Nephron (organoid): Measurements from ENCODE around the gene MAP4.

Experiments used
- H3K27ac Mint-ChIP-seq, 3 experiments: 2 replicates each; pipeline ENCODE4 v1.8.0; 2020; ENCODE audit warnings: mixed read lengths in 3 of 3, mild to moderate bottlenecking in 2 of 3, moderate library complexity in 1 of 3
- H3K27me3 Mint-ChIP-seq: 2 replicates; pipeline ENCODE4 v1.8.0; 2021; ENCODE audit warnings: low read depth, mild to moderate bottlenecking, moderate library complexity, mixed read lengths
- H3K36me3 Mint-ChIP-seq: 2 replicates; pipeline ENCODE4 v1.8.0; 2020; ENCODE audit warnings: low read depth, mixed read lengths
- H3K4me1 Mint-ChIP-seq: 2 replicates; pipeline ENCODE4 v1.8.0; 2020; ENCODE audit warnings: mixed read lengths
- H3K4me3 Mint-ChIP-seq, 3 experiments: 2 replicates each; pipeline ENCODE4 v1.8.0; 2020; ENCODE audit warnings: mild to moderate bottlenecking in 3 of 3, mixed read lengths in 3 of 3, moderate library complexity in 2 of 3
- H3K9me3 Mint-ChIP-seq: 2 replicates; pipeline ENCODE4 v1.8.0; 2020; ENCODE audit warnings: mixed read lengths
- CTCF ChIP-seq, 3 experiments: fragments of 200-600 bp; sonication (generic); IDR thresholded peaks; one replicate each; pipeline ENCODE4 v1.5.0; 2021; ENCODE audit warnings: antibody characterized with exemption in 3 of 3; ENCODE audit not compliant: unreplicated experiment in 3 of 3

The MAP4 gene

GRCh38 chr3:47854720-47855455 lies 161.3 kb downstream of the MAP4 start:
- H3K36me3 Mint-ChIP-seq = peaks cover 60% of the 10 kb centered on the region
- no peak for TF ChIP-seq CTCF (IDR thresholded peaks at IDR 0.05; ENCODE audit: unreplicated experiment in 3 of 3)
- no peak overlapping the region for H3K27ac Mint-ChIP-seq
- no peaks in the 10 kb centered on the region for H3K27me3 Mint-ChIP-seq
- H3K4me3 Mint-ChIP-seq = no peak overlapping the region
- no peaks in the 10 kb centered on the region for H3K9me3 Mint-ChIP-seq
- H3K4me1 Mint-ChIP-seq = no peaks in the 10 kb centered on the region

- no peak overlapping the region for H3K4me3 Mint-ChIP-seq
- H3K36me3 Mint-ChIP-seq = peaks cover 54% of the 10 kb centered on the region
- no peaks in the 10 kb centered on the region for H3K27me3 Mint-ChIP-seq
- H3K27ac Mint-ChIP-seq = peak overlapping the region in 1 of 3 experiments; percentile 38
- TF ChIP-seq CTCF (IDR thresholded peaks at IDR 0.05; ENCODE audit: unreplicated experiment in 3 of 3) = no peak
- no peaks in the 10 kb centered on the region for H3K4me1 Mint-ChIP-seq
- H3K9me3 Mint-ChIP-seq = no peaks in the 10 kb centered on the region
These were observed 161.9 kb downstream of the MAP4 start for GRCh38 chr3:47854267-47854666.

GRCh38 chr3:47852604-47853602 lies 163.3 kb downstream of the MAP4 start:
- Mint-ChIP-seq H3K9me3 (no peaks in the 10 kb centered on the region), H3K36me3 (peaks cover 54% of the 10 kb centered on the region), H3K4me3 (no peak overlapping the region), H3K27ac (no peak overlapping the region), H3K27me3 (no peaks in the 10 kb centered on the region), H3K4me1 (no peaks in the 10 kb centered on the region)
- no peak for TF ChIP-seq CTCF (IDR thresholded peaks at IDR 0.05; ENCODE audit: unreplicated experiment in 3 of 3)

- Mint-ChIP-seq H3K4me3 (no peak overlapping the region), H3K27ac (peak overlapping the region in 2 of 3 experiments; percentile 45 to 56), H3K9me3 (no peaks in the 10 kb centered on the region), H3K4me1 (no peaks in the 10 kb centered on the region), H3K36me3 (peaks cover 57% of the 10 kb centered on the region), H3K27me3 (no peaks in the 10 kb centered on the region)
- TF ChIP-seq CTCF (IDR thresholded peaks at IDR 0.05; ENCODE audit: unreplicated experiment in 3 of 3) = no peak
These were observed 164.2 kb downstream of the MAP4 start for GRCh38 chr3:47851888-47852603.

GRCh38 chr3:47850564-47851410 lies 165.4 kb downstream of the MAP4 start:
- Mint-ChIP-seq H3K4me3 (no peak overlapping the region), H3K9me3 (no peaks in the 10 kb centered on the region), H3K27me3 (no peaks in the 10 kb centered on the region)

More at GRCh38 chr3:47850564-47851410, 165.4 kb downstream of the MAP4 start:
- no peak for TF ChIP-seq CTCF (IDR thresholded peaks at IDR 0.05; ENCODE audit: unreplicated experiment in 3 of 3)
- H3K27ac Mint-ChIP-seq = peak overlapping the region; percentile 32 to 58 (median 45)
- no peaks in the 10 kb centered on the region for H3K4me1 Mint-ChIP-seq
- H3K36me3 Mint-ChIP-seq = peaks cover 53% of the 10 kb centered on the region
